Coronary artery (tissue), 2 donors: Measurements from ENCODE around the gene WLS.
A peak's percentile ranks its signal among the peaks of the same experiment; 100 is the strongest.

Experiments used
- DNase-seq: peaks from one replicate; pipeline ENCODE4 v3.0.0-alpha.2; 2017; ENCODE audit warnings: low spot score
- H3K27ac ChIP-seq, 2 donors: fragments of 200-600 bp; sonication (generic); one replicate each; pipeline ENCODE4 v1.5.1; 2016 to 2019
- H3K4me3 ChIP-seq: fragments of 200-600 bp; sonication (generic); 2 replicates; pipeline ENCODE4 v1.5.1; 2016; ENCODE audit warnings: mild to moderate bottlenecking, moderate library complexity
- CTCF ChIP-seq: fragments of 200-600 bp; sonication (generic); IDR thresholded peaks from one replicate; pipeline ENCODE4 v1.5.1; 2019; ENCODE audit warnings: antibody characterized with exemption

The WLS gene

GRCh38 chr1:68232289-68233148, at the start of gene WLS:
Gene WLS, minus strand, starts transcription at chr1:68232523. Its CDS starts 224 bp downstream, at chr1:68232299.
- no peak for TF ChIP-seq CTCF
- peak within 1 kb of the TSS; percentile 81 to 92 for H3K27ac ChIP-seq
- peak within 1 kb of the TSS; percentile 90 for H3K4me3 ChIP-seq
- DNase-seq, result peak; percentile 83

- H3K27ac ChIP-seq, result no peak overlapping the region
- no peak for TF ChIP-seq CTCF
- no peak for DNase-seq
- no peak overlapping the region for H3K4me3 ChIP-seq
Measured at GRCh38 chr1:68280286-68280685, 48.0 kb upstream of the WLS start.

- H3K27ac ChIP-seq, result no peak overlapping the region
- no peak for TF ChIP-seq CTCF
- DNase-seq, result no peak
- no peak overlapping the region for H3K4me3 ChIP-seq
Measured at GRCh38 chr1:68279846-68280245, 47.5 kb upstream of the WLS start.

GRCh38 chr1:68278221-68278620, 45.9 kb upstream of the WLS start:
- Histone ChIP-seq H3K27ac (no peak overlapping the region), H3K4me3 (no peak overlapping the region)
- no peak for TF ChIP-seq CTCF
- DNase-seq, result no peak

GRCh38 chr1:68276448-68276847, 44.1 kb upstream of the WLS start:
- H3K4me3 ChIP-seq, result no peak overlapping the region
- no peak overlapping the region for H3K27ac ChIP-seq
- no peak for TF ChIP-seq CTCF
- DNase-seq, result no peak

GRCh38 chr1:68273530-68273929, 41.2 kb upstream of the WLS start:
- no peak for DNase-seq
- Histone ChIP-seq H3K27ac (no peak overlapping the region), H3K4me3 (no peak overlapping the region)
- no peak for TF ChIP-seq CTCF

GRCh38 chr1:68271596-68271995, 39.3 kb upstream of the WLS start:
- H3K4me3 ChIP-seq, result no peak overlapping the region
- no peak overlapping the region for H3K27ac ChIP-seq
- no peak for TF ChIP-seq CTCF
- DNase-seq, result no peak
